ENCODE measurements around the gene CRABP1.
"Not testable (repeated sequence)": the region's sequence is repeated elsewhere in the genome, so short reads cannot be mapped to it uniquely, and the experiment has no call there.

Gene CRABP1

GRCh38 chr15:78350058-78350457 lies 9.9 kb downstream of the CRABP1 start:
- DNase-seq = no peak

GRCh38 chr15:78351539-78351938 lies 11.4 kb downstream of the CRABP1 start:
- DNase-seq = no peak

GRCh38 chr15:78353093-78353492 lies 12.9 kb downstream of the CRABP1 start:
- peak; percentile 4 for DNase-seq

- DNase-seq = no peak
These were observed 15.0 kb downstream of the CRABP1 start for GRCh38 chr15:78355177-78355576.

- no peak for DNase-seq
These were observed 18.1 kb downstream of the CRABP1 start for GRCh38 chr15:78358102-78358870.

GRCh38 chr15:78359041-78359808 lies 19.1 kb downstream of the CRABP1 start:
- DNase-seq = no peak

GRCh38 chr15:78360367-78360801 lies 20.2 kb downstream of the CRABP1 start:
- no peak for DNase-seq

GRCh38 chr15:78360958-78361718 lies 21.0 kb downstream of the CRABP1 start:
- DNase-seq = peak; percentile 2

GRCh38 chr15:78361771-78362506 lies 21.8 kb downstream of the CRABP1 start:
- DNase-seq = no peak

- DNase-seq = no peak
These were observed 22.7 kb downstream of the CRABP1 start for GRCh38 chr15:78362716-78363380.

GRCh38 chr15:78363381-78363734 lies 23.2 kb downstream of the CRABP1 start:
- no peak for DNase-seq

GRCh38 chr15:78364233-78364632 lies 24.1 kb downstream of the CRABP1 start:
- DNase-seq = no peak

- DNase-seq = no peak
These were observed 25.8 kb downstream of the CRABP1 start for GRCh38 chr15:78365917-78366316.

- DNase-seq = no peak
These were observed 26.2 kb downstream of the CRABP1 start for GRCh38 chr15:78366342-78366741.

GRCh38 chr15:78368651-78369050 lies 28.5 kb downstream of the CRABP1 start:
- DNase-seq = no peak

- no peak for DNase-seq
These were observed 29.0 kb downstream of the CRABP1 start for GRCh38 chr15:78369161-78369560.

- DNase-seq = no peak
These were observed 29.9 kb downstream of the CRABP1 start for GRCh38 chr15:78370013-78370412.

GRCh38 chr15:78372880-78373279 lies 32.7 kb downstream of the CRABP1 start:
- no peak for DNase-seq

GRCh38 chr15:78374436-78375393 lies 34.6 kb downstream of the CRABP1 start:
- DNase-seq = no peak

- not testable (repeated sequence) for DNase-seq
These were observed 40.0 kb downstream of the CRABP1 start for GRCh38 chr15:78380143-78380542.

Measured in CD4-positive, alpha-beta T cell treated with Interleukin-21 for 1 hour (primary cell).